Astrocyte of the spinal cord (primary cell): ENCODE data around the gene ST14.

Experiments
- DNase-seq: peaks from one replicate; pipeline ENCODE4 v3.0.0; 2011; ENCODE audit warnings: low read depth, low spot score
- H3K4me3 ChIP-seq: 2 replicates; pipeline ENCODE4 v1.5.1; 2011; ENCODE audit warnings: low read depth, mild to moderate bottlenecking, low read length, moderate library complexity
- CTCF ChIP-seq: IDR thresholded peaks from 2 replicates; pipeline ENCODE4 v1.5.1; 2012; ENCODE audit warnings: low read depth, mild to moderate bottlenecking, low read length, inconsistent platforms
- in situ Hi-C: cut with HindIII; loops from 2 replicates; pipeline ENCODE4 v1.10.0; 2017; ENCODE audit warnings: low sequenced_read_pairs

ST14 gene

GRCh38 chr11:130159139-130159538 lies 443 bp upstream of the ST14 start:
- H3K4me3 ChIP-seq: no peak overlapping the region
- in situ Hi-C loops: no loop called here
- DNase-seq: no peak
- TF ChIP-seq CTCF: no peak

- no peak for TF ChIP-seq CTCF
- H3K4me3 ChIP-seq: no peak overlapping the region
- in situ Hi-C loops: no loop called here
- DNase-seq: no peak
Measured at GRCh38 chr11:130160498-130161155, 1.0 kb downstream of the ST14 start.

- H3K4me3 ChIP-seq: no peak overlapping the region
- TF ChIP-seq CTCF: no peak
- in situ Hi-C loops: no loop called here
- no peak for DNase-seq
Measured at GRCh38 chr11:130161441-130162145, 2.0 kb downstream of the ST14 start.

GRCh38 chr11:130162733-130163132 lies 3.2 kb downstream of the ST14 start:
- TF ChIP-seq CTCF: no peak
- no peak overlapping the region for H3K4me3 ChIP-seq
- in situ Hi-C loops: no loop called here
- no peak for DNase-seq

GRCh38 chr11:130163346-130164220 lies 4.0 kb downstream of the ST14 start:
- no peak overlapping the region for H3K4me3 ChIP-seq
- no peak for TF ChIP-seq CTCF
- in situ Hi-C loops: no loop called here
- no peak for DNase-seq

- DNase-seq: no peak
- in situ Hi-C loops: no loop called here
- no peak for TF ChIP-seq CTCF
- H3K4me3 ChIP-seq: no peak overlapping the region
Measured at GRCh38 chr11:130164221-130164570, 4.6 kb downstream of the ST14 start.
